Mesenchymal stem cell (in vitro differentiated cells and primary cell): ENCODE data around the gene PLCB2.

Experiments used
- DNase-seq: peaks from one replicate; pipeline ENCODE4 v3.0.0-alpha.2; 2013
- H2AFZ ChIP-seq: one replicate; pipeline ENCODE4 v1.6.1; 2013; ENCODE audit warnings: low read depth, mild to moderate bottlenecking, control low read depth, inconsistent platforms, low read length, moderate library complexity
- H2AK5ac ChIP-seq: 2 replicates; pipeline ENCODE4 v1.6.1; 2013; ENCODE audit warnings: low read length, moderate library complexity, mild to moderate bottlenecking, inconsistent platforms; ENCODE audit not compliant: severe bottlenecking
- H2BK120ac ChIP-seq: one replicate; pipeline ENCODE4 v1.6.1; 2013; ENCODE audit warnings: low read depth, mild to moderate bottlenecking, inconsistent platforms, low read length, moderate library complexity
- H2BK12ac ChIP-seq, 2 experiments: one replicate each; pipeline ENCODE4 v1.6.1; 2013; ENCODE audit warnings: inconsistent platforms in 2 of 2, low read length in 2 of 2, mild to moderate bottlenecking in 2 of 2, moderate library complexity in 2 of 2, control low read depth in 1 of 2
- H2BK15ac ChIP-seq: one replicate; pipeline ENCODE4 v1.6.1; 2013; ENCODE audit warnings: mild to moderate bottlenecking, low read depth, inconsistent platforms; ENCODE audit not compliant: poor library complexity, severe bottlenecking
- H2BK5ac ChIP-seq: 2 replicates; pipeline ENCODE4 v1.6.1; 2013; ENCODE audit warnings: low read depth, mild to moderate bottlenecking, low read length, control low read depth, inconsistent platforms; ENCODE audit not compliant: poor library complexity, severe bottlenecking
- H3K14ac ChIP-seq, 2 experiments: one replicate each; pipeline ENCODE4 v1.6.1; 2013; ENCODE audit warnings: inconsistent platforms in 2 of 2, low read length in 2 of 2, control low read depth in 1 of 2, mild to moderate bottlenecking in 1 of 2, moderate library complexity in 1 of 2
- H3K18ac ChIP-seq, 2 experiments: one replicate each; pipeline ENCODE4 v1.6.1; 2013; ENCODE audit warnings: inconsistent platforms in 2 of 2, low read length in 2 of 2, control low read depth in 1 of 2, low read depth in 1 of 2, mild to moderate bottlenecking in 1 of 2
- H3K23ac ChIP-seq, 2 experiments: one replicate each; pipeline ENCODE4 v1.6.1; 2013; ENCODE audit warnings: inconsistent platforms in 2 of 2, low read length in 2 of 2, mild to moderate bottlenecking in 2 of 2, moderate library complexity in 2 of 2, control low read depth in 1 of 2
- H3K27ac ChIP-seq: 2 replicates; pipeline ENCODE4 v1.5.1; 2013; ENCODE audit warnings: mild to moderate bottlenecking, moderate library complexity, low read length, control low read depth, inconsistent platforms; ENCODE audit not compliant: poor library complexity, severe bottlenecking
- H3K27me3 ChIP-seq, 2 experiments: 2 replicates each; pipeline versions ENCODE4 v1.6.1 to v1.7.0; 2013; ENCODE audit warnings: low read length in 2 of 2, mild to moderate bottlenecking in 2 of 2, moderate library complexity in 2 of 2, control low read depth in 1 of 2, inconsistent platforms in 1 of 2; ENCODE audit not compliant: control insufficient read depth in 1 of 2, insufficient read depth in 1 of 2
- H3K36me3 ChIP-seq, 2 experiments: 2 replicates each; pipeline versions ENCODE4 v1.6.1 to v1.7.0; 2013; ENCODE audit warnings: low read length in 2 of 2, control low read depth in 1 of 2, inconsistent platforms in 1 of 2, low read depth in 1 of 2, mild to moderate bottlenecking in 1 of 2; ENCODE audit not compliant: insufficient read depth in 2 of 2, control insufficient read depth in 1 of 2
- H3K4ac ChIP-seq, 2 experiments: one replicate each; pipeline ENCODE4 v1.6.1; 2013; ENCODE audit warnings: inconsistent platforms in 2 of 2, low read length in 2 of 2, mild to moderate bottlenecking in 2 of 2, moderate library complexity in 2 of 2, control low read depth in 1 of 2, low read depth in 1 of 2
- H3K4me1 ChIP-seq: 2 replicates; pipeline ENCODE4 v1.6.1; 2013; ENCODE audit warnings: low read depth, low read length, control low read depth; ENCODE audit not compliant: control insufficient read depth, insufficient read depth
- H3K4me2 ChIP-seq: 2 replicates; pipeline ENCODE4 v1.6.1; 2013; ENCODE audit warnings: low read length, mild to moderate bottlenecking, inconsistent platforms; ENCODE audit not compliant: poor library complexity, severe bottlenecking
- H3K4me3 ChIP-seq, 2 experiments: 2 replicates each; pipeline versions ENCODE4 v1.5.1 to v1.7.0; 2013; ENCODE audit warnings: low read length in 2 of 2, mild to moderate bottlenecking in 2 of 2, control low read depth in 1 of 2, low read depth in 1 of 2; ENCODE audit not compliant: insufficient read depth in 1 of 2
- H3K79me1 ChIP-seq: replicated peaks from 2 replicates; pipeline ENCODE4 v1.6.1; 2013; ENCODE audit warnings: mild to moderate bottlenecking, control low read depth, low read length, inconsistent platforms; ENCODE audit not compliant: poor library complexity, severe bottlenecking
- H3K9ac ChIP-seq: 2 replicates; pipeline ENCODE4 v1.7.0; 2013; ENCODE audit warnings: mild to moderate bottlenecking, low read length, moderate library complexity
- H3K9me3 ChIP-seq: 2 replicates; pipeline ENCODE4 v1.7.0; 2013; ENCODE audit warnings: mild to moderate bottlenecking, low read length; ENCODE audit not compliant: control insufficient read depth
- H4K8ac ChIP-seq: one replicate; pipeline ENCODE4 v1.6.1; 2013; ENCODE audit warnings: inconsistent platforms, mild to moderate bottlenecking, low read length, moderate library complexity
- H4K91ac ChIP-seq: one replicate; pipeline ENCODE4 v1.6.1; 2013; ENCODE audit warnings: mild to moderate bottlenecking, low read length, inconsistent platforms
- WGBS: methylation state at CpG from one replicate; pipeline ENCODE4 v1.1.7; 2013; ENCODE audit warnings: mixed read lengths; 5-methylcytosine and 5-hydroxymethylcytosine counted together

The PLCB2 gene

GRCh38 chr15:40348474-40348870, 40.7 kb upstream of the PLCB2 start:
- Histone ChIP-seq H3K14ac (no peak overlapping the region), H4K8ac (no peak overlapping the region), H4K91ac (peak overlapping the region; percentile 10), H3K27me3 (peaks cover 11 to 31% of the 10 kb centered on the region in 2 experiments), H3K4me1 (peaks cover 13% of the 10 kb centered on the region), H3K4me3 (no peak overlapping the region), H2BK120ac (no peak overlapping the region), H3K9me3 (no peaks in the 10 kb centered on the region), H3K27ac (no peak overlapping the region), H3K4me2 (no peak overlapping the region), H2AFZ (no peak overlapping the region), H2BK15ac (no peak overlapping the region), H3K36me3 (no peaks in the 10 kb centered on the region), H3K9ac (no peak overlapping the region), H2BK12ac (no peak overlapping the region), H3K4ac (no peak overlapping the region), H3K79me1 (no peaks in the 10 kb centered on the region), H2AK5ac (no peak overlapping the region), H3K18ac (no peak overlapping the region), H3K23ac (no peak overlapping the region), H2BK5ac (no peak overlapping the region)
- WGBS: 95% methylated on average over 5 of the region's 5 CpGs
- DNase-seq: no peak

DNA sequence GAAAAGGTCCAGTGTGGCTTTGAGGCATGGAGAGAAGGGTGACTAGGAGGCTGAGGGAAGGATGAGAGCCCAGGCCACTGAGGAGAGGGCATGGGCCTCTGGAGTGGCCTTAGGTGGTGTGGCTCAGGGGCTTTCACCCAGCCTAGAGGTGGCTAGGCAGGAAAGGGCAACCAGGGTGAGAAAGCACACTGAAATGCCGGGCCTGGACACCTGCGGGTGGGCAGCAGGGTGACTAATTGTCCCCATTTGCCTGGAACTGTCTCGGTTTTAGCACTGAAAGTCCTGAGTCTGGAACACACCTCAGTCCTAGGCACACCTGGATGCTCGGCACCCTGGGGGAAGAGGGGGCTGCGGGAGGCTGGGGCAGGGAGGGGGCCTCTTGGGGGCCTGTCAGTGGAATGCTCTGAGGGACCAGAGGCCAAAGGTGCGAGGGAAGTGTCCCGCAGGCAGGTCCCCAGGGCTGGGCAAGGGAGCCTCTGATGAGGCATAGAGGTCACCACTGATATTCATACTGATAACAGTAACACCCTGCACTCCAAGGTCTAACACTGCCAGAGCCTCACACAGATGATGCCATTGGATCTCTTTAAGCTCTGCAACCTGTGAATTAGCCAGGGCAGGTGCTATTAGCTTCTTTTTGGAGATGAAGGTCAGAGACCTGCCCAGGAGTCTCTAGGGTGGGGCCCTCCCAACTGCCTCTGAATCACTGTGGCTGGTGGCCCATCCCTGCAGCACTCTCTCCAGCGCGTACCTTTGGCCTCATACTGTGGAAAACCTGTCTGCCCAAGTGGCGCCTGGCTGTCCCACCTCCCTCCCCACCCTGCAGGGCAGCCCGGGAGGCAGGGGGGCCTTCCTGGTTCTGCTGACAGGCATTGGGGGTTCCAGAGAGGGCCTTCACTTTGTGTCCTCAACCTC, 40.1 kb upstream of the PLCB2 start:
- WGBS: 91% methylated on average over 10 of the region's 11 CpGs

DNA sequence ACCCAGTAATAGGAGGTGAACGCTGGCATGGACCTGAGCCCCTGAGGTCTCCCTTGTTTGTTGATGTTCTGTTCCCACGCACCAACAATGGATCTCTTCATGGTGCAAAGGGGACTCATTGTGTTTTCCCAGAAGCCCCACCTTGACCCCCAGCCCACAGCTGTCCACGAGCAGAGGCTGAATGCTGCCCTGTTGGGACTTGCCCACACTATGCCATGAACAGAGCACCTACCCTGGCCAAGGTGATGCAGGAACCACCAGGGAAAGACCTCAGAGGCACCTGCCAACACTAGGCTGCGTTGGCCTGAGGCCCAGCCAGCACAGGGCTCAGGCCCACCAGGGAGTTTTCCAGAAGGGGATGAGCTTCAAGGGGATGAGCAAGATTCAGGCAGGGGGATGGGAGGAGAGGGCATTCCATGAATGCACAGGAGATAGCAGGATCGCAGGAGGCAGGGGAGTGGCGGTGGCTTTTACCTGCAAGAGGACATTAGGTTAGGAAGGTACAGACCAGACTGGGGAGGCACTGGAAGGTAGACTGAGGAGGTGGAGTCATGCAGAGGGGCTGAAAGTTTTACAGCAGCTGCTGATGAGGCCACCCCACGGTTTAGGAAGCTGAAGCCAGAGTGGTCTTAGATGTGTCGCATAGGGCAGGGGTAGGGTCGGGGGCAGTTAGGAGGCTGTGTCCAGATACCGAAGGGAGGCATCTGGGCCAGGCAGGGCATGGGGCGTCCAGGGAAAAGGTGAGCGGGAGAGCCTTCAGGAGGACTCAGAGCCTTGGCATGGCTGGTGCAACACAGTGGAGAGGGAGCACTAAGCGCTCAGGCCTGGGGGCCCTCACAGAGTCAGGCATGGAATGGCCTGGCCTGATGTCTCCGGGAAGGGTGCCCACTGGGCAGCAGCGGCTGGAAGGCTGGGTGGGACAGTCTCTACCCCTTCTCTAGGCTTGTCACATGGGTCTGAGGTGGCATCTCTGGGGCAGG, 39.1 kb upstream of the PLCB2 start:
- Histone ChIP-seq H3K4ac (no peak overlapping the region), H3K36me3 (no peaks in the 10 kb centered on the region), H3K23ac (no peak overlapping the region), H2AFZ (no peak overlapping the region), H3K4me3 (no peak overlapping the region), H4K91ac (peak overlapping the region; percentile 9), H2BK12ac (no peak overlapping the region), H3K4me1 (peaks cover 23% of the 10 kb centered on the region), H3K9ac (no peak overlapping the region), H3K18ac (no peak overlapping the region), H2BK5ac (no peak overlapping the region), H3K27ac (no peak overlapping the region), H4K8ac (peak overlapping the region; percentile 5), H3K79me1 (no peaks in the 10 kb centered on the region), H2BK120ac (no peak overlapping the region), H3K27me3 (peaks cover 5 to 16% of the 10 kb centered on the region in 2 experiments), H2BK15ac (no peak overlapping the region), H2AK5ac (no peak overlapping the region), H3K9me3 (no peaks in the 10 kb centered on the region), H3K14ac (no peak overlapping the region), H3K4me2 (no peak overlapping the region)
- 82% methylated on average over 15 of the region's 15 CpGs for WGBS
- DNase-seq: no peak

More for the DNA sequence above, 40.1 kb upstream of the PLCB2 start:
- Histone ChIP-seq H3K9ac (no peak overlapping the region), H2BK5ac (no peak overlapping the region), H4K91ac (peak overlapping the region; percentile 9), H4K8ac (no peak overlapping the region), H3K27ac (no peak overlapping the region), H3K4ac (no peak overlapping the region), H3K4me2 (no peak overlapping the region), H3K9me3 (no peaks in the 10 kb centered on the region), H3K4me1 (peaks cover 19% of the 10 kb centered on the region), H2AK5ac (no peak overlapping the region), H2BK120ac (no peak overlapping the region), H3K79me1 (no peaks in the 10 kb centered on the region), H3K23ac (no peak overlapping the region), H3K4me3 (no peak overlapping the region), H2BK12ac (no peak overlapping the region), H3K18ac (no peak overlapping the region), H3K27me3 (peaks cover 10 to 24% of the 10 kb centered on the region in 2 experiments), H3K14ac (no peak overlapping the region), H2AFZ (no peak overlapping the region), H3K36me3 (no peaks in the 10 kb centered on the region), H2BK15ac (no peak overlapping the region)
- no peak for DNase-seq
